Right lobe of liver (tissue), 6 donors: Measurements from ENCODE around the gene TASOR. TPM values are rescaled to one million over a fixed set of nuclear protein-coding genes. Genes with fewer than 3 reads are reported as not detected.

Experiments used
- ATAC-seq, 4 donors: fragments of 200-7000 bp; cut with Tn5 transposase; one replicate each; pipeline ENCODE4 v1.9.1; 2020; ENCODE audit warnings: mild to moderate bottlenecking in 4 of 4, moderate library complexity in 4 of 4
- DNase-seq, 3 donors: peaks; one replicate each; pipeline ENCODE4 v3.0.0-alpha.2; 2020
- H3K27ac ChIP-seq, 3 donors: fragments of 200-600 bp; one replicate each; pipeline ENCODE4 v1.8.0; 2022
- H3K27me3 ChIP-seq, 2 donors: fragments of 200-600 bp; one replicate each; pipeline ENCODE4 v1.8.0; 2022
- H3K36me3 ChIP-seq, 4 donors: fragments of 200-600 bp; sonication (generic) in 1 of 4; one replicate each; pipeline versions ENCODE4 v1.5.1 to v1.8.0; 2017 to 2022; ENCODE audit warnings: control low read depth in 1 of 4
- H3K4me1 ChIP-seq, 4 donors: fragments of 200-600 bp; sonication (generic) in 1 of 4; one replicate each; pipeline versions ENCODE4 v1.5.1 to v1.8.0; 2017 to 2022; ENCODE audit warnings: control low read depth in 1 of 4
- H3K4me3 ChIP-seq, 3 donors: fragments of 200-600 bp; one replicate each; pipeline ENCODE4 v1.8.0; 2022
- H3K9me3 ChIP-seq, 4 donors: fragments of 200-600 bp; sonication (generic) in 1 of 4; one replicate each; pipeline versions ENCODE4 v1.5.1 to v1.8.0; 2017 to 2022; ENCODE audit warnings: control low read depth in 1 of 4
- CTCF ChIP-seq, 4 donors: fragments of 200-600 bp in 3 of 4; fragments of 450-650 bp in 1 of 4; IDR thresholded peaks; one replicate each; pipeline versions ENCODE4 v1.5.1 to v1.8.0; 2016 to 2022; ENCODE audit warnings: antibody characterized with exemption in 4 of 4, mild to moderate bottlenecking in 2 of 4
- POLR2A ChIP-seq: fragments of 450-650 bp; IDR thresholded peaks from one replicate; pipeline ENCODE4 v1.6.1; 2017; ENCODE audit warnings: antibody characterized with exemption, mild to moderate bottlenecking
- WGBS: methylation state at CpG from one replicate; pipeline ENCODE4 v1.1.6; 2018; ENCODE audit warnings: low coverage, low lambda C conversion rate; ENCODE audit not compliant: insufficient coverage; ENCODE audit errors: missing lambda C conversion rate; 5-methylcytosine and 5-hydroxymethylcytosine counted together
- intact Hi-C, 2 donors: fragments of 100-400 bp; cut with DNase I; formaldehyde crosslinking; loops; one replicate each; pipeline versions ENCODE4 v1.11.2 to v1.14.1; 2022
- total RNA-seq, 6 experiments: library from RNA; depleted of rRNA in 2 of 6; stranded (reverse); fragments of >200 nt in 2 of 6; fragmentation: NEBNext Ultra II Directional in 3 of 6; extraction: Animal tissue kit (Norgen Biotek cat#: 25700) in 3 of 6; gene quantifications; one replicate each; pipeline versions ENCODE4 v1.1.0 to v1.2.4, GENCODE V29; 2016 to 2023
- donor health status: DM: no; HTN: yes; CAD: no.
- donor health status: DM: no; HTN: no; CAD: no.
- donor health status: DM: no; HTN: no; CAD: no.
- donor health status: DM: no; HTN: yes; CAD: no.
- donor health status: DM: no; HTN: yes; CAD: no.

The TASOR gene
- total RNA-seq, 6 experiments from 2014 or later = 13.7 to 31.0 (median 21.5) TPM

DNA sequence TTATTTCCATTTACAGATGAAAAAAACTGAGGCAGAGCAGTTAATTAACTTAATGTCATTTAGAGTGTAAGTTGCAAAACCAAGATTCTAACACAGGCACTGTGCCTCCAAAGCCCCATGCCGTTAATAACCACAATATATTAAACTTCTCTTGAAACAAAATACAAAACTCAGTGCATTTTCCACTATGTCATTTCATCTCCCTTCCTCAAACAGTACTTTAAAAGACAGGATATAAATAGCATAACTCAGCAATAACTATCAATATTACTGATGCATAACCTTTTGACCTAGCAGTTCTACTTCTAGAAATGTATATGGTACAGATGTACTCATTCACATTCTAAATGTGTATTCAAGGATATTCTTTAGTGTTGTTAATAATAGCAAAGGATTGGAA, 5.1 kb upstream of the TASOR start:
- DNase-seq = no peak
- Histone ChIP-seq H3K27ac (no peak overlapping the region), H3K4me1 (no peaks in the 10 kb centered on the region), H3K36me3 (no peaks in the 10 kb centered on the region), H3K27me3 (no peaks in the 10 kb centered on the region), H3K4me3 (no peak overlapping the region), H3K9me3 (no peaks in the 10 kb centered on the region)
- TF ChIP-seq CTCF (IDR thresholded peaks at IDR 0.05) = no peak
- no peak for TF ChIP-seq POLR2A
- intact Hi-C loops = no loop called here
- ATAC-seq = no peak
- 67% methylated on average over 1 of the region's 1 CpG for WGBS

DNA sequence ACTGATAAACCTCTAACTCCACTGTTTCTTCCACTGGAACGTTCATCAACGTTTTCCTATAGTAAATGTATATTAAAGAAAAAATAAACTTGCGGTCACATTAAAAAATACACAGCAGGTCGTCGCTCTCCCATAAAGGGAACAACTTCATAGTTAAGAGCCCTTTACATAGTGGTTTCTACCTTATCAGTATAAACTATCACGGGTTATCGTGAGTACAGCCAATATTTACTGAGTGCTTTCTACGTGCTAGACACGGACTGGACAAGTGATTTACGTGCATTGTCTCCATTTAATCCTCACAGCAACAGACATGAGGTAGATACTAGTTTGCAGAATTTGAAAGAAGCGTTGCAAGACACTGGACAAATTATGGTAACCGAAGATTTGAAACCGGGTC, 964 bp upstream of the TASOR start:
- intact Hi-C loops = no loop called here
- DNase-seq = no peak

DNA sequence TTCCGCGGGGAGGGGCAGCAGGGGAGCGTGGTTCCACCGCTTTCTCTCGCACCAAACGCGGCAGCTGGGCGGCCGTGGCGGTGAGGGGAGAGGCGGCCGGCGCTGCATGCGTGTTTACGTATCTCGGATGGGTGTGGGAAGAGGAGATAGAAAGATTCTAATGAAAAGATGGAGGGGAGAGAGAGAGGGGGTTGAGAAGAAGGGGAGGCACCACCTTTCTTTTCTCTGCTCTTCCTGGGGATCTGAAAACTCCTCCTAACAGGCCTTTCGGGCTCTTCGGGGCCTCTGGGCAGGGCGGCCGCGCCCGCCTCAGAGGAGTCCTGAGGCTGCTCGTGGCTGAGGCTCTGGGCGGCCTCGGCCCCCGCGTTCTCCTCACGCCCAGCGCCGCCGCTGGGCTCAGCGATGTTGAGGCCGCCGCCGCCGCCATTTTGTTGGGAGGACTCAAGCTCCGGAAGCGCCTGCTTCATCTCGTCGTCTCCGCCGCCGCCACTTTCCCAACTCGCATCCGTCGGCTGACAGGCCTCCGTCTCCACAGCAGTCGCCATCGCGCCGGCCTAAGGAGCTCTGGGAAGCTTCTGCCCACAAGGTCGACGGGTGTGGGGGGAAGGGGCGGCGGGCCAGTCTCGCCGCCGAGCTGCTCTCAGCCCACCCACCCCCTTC, 473 bp downstream of the TASOR start:
- peak overlapping the region; percentile 83 to 85 (median 83) for H3K4me3 ChIP-seq
- no peaks in the 10 kb centered on the region for H3K27me3 ChIP-seq
- H3K36me3 ChIP-seq = no peaks in the 10 kb centered on the region
- peak; percentile 80 to 82 (median 82) for ATAC-seq
- peak; percentile 73 to 81 (median 75) for DNase-seq
- TF ChIP-seq CTCF (IDR thresholded peaks at IDR 0.05) (no peak), POLR2A (peak; percentile 45)
- peak overlapping the region; percentile 92 to 93 (median 93) for H3K27ac ChIP-seq
- intact Hi-C loops = no loop called here
- WGBS = 0% methylated on average over 16 of the region's 58 CpGs
- H3K4me1 ChIP-seq = peaks cover 0 to 16% (median 0%) of the 10 kb centered on the region in 4 donors
- H3K9me3 ChIP-seq = no peaks in the 10 kb centered on the region

More for the DNA sequence above, 964 bp upstream of the TASOR start:
- TF ChIP-seq POLR2A (no peak), CTCF (IDR thresholded peaks at IDR 0.05) (no peak)
- Histone ChIP-seq H3K27me3 (no peaks in the 10 kb centered on the region), H3K27ac (no peak overlapping the region), H3K36me3 (no peaks in the 10 kb centered on the region), H3K9me3 (no peaks in the 10 kb centered on the region), H3K4me3 (no peak overlapping the region), H3K4me1 (peaks cover 0 to 16% (median 0%) of the 10 kb centered on the region in 4 donors)
- WGBS = 97% methylated on average over 13 of the region's 13 CpGs
- ATAC-seq = no peak

DNA sequence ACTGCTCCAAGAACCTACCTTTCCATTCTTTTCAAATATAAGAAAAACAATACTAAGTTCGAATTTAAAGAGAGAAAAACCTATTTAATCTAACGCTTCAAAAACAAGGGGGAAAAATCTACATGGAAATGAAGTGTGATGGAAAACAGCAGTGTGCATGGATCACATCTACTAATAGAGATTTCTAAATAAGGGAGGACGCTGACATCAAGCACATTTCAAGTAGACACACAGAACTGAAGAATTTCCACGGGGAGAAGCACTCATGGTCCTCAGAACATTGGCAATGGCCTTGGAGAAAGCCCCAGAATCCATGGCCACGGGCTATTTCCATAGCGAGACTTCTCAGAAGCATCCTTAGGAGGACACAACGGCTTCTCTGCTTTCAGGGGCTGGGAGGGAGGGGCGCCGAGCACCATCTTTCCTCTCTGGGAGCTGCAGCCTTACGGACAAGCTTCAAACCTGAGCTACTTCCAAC, 1.0 kb downstream of the TASOR start:
- ATAC-seq (no peak), DNase-seq (no peak)
- no peaks in the 10 kb centered on the region for H3K9me3 ChIP-seq
- peak overlapping the region; percentile 92 to 93 (median 93) for H3K27ac ChIP-seq
- no peaks in the 10 kb centered on the region for H3K27me3 ChIP-seq
- intact Hi-C loops = no loop called here
- H3K4me3 ChIP-seq = peak overlapping the region; percentile 83 to 85 (median 83)
- WGBS = 14% methylated on average over 10 of the region's 10 CpGs
- peaks cover 0 to 16% (median 0%) of the 10 kb centered on the region in 4 donors for H3K4me1 ChIP-seq
- no peaks in the 10 kb centered on the region for H3K36me3 ChIP-seq
- no peak for TF ChIP-seq CTCF (IDR thresholded peaks at IDR 0.05)
